ENCODE measurements around the gene ZNF679. TPM values are rescaled to one million over a fixed set of nuclear protein-coding genes. Genes with fewer than 3 reads are reported as not detected.

Gene ZNF679
- total RNA-seq, 1 experiment from 2014 or later, result not detected

DNA sequence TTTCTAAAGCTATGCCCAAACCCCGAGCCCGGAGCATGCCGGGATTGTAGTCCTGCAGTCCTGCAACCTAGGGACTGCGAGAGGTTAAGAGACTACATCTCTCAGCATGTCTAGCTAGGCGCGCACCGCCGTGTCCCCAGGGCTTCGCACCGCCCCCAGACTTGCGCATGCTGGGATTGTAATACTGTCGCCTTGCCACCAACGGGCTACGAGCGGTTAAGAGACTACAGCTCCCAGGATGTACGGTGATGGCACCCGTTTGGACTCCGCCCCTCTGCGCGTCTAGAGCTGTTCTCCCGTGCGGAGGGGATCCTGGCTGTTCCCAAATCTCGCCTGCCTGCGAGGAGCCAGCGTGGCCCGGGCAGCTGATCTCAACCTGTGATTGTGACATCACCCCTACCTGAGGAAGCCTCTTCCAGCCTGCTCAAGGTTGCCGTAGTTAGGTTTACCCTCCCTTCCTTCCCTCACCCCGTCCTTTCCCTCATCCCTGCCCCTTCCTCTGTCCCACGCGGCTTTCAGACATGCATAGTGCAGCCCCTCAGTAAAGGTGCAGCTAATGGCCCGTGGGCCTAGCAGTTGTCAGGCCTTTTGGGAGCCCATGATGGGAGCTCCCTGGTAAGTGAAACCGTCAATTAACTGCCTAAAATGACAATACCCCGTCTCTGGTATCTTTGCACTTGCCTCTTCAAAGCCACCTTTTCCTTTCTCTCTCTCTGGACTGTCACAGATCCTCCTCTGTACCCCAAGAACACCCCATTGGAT is 79.2 kb downstream of the ZNF679 start:
- H2AFZ ChIP-seq (ENCODE audit: low read depth, low read length, poor library complexity, severe bottlenecking), result no peak overlapping the region
- RAD21 ChIA-PET (ENCODE audit: low non-redundant PET in 1 of 2, low total read pairs in 2 of 2, uncharacterized antibody in 2 of 2, unreplicated experiment in 2 of 2), result no interaction called here
- no peaks in the 10 kb centered on the region for H3K4me1 ChIP-seq (ENCODE audit: control insufficient read depth in 1 of 2, insufficient read depth in 2 of 2, low read length in 2 of 2)
- no peak overlapping the region for H3K27ac ChIP-seq (ENCODE audit: low read depth, low read length)
- H3K9me2 ChIP-seq (ENCODE audit: insufficient read depth), result no peaks in the 10 kb centered on the region
- H3K4me3 ChIP-seq (replicated peaks in 1 of 2; ENCODE audit: low read depth in 1 of 2, low read length in 2 of 2), result no peak overlapping the region
- no peaks in the 10 kb centered on the region for H3K36me3 ChIP-seq (ENCODE audit: control insufficient read depth in 1 of 2, insufficient read depth in 2 of 2, low read length in 2 of 2)
- H3K9me3 ChIP-seq (ENCODE audit: control insufficient read depth in 1 of 2, insufficient read depth in 1 of 2, low read depth in 1 of 2, low read length in 2 of 2), result peaks cover 5 to 6% of the 10 kb centered on the region in 2 experiments; a peak in 2 of 4 replicates
- DNase-seq (ENCODE audit: low read depth, low spot score) (no peak), ATAC-seq (no peak)
- CTCF ChIA-PET, result no interaction called here
- TF ChIP-seq, protein P1, sequence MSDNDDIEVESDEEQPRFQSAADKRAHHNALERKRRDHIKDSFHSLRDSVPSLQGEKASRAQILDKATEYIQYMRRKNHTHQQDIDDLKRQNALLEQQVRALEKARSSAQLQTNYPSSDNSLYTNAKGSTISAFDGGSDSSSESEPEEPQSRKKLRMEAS (IDR thresholded peaks at IDR 0.05), result no peak
- TF ChIP-seq YY1 (IDR thresholded peaks at IDR 0.05; ENCODE audit: extremely low read depth, insufficient replicate concordance, low read depth, low read length) (no peak), TCF7L2 (IDR thresholded peaks at IDR 0.05; ENCODE audit: borderline replicate concordance, extremely low read depth, insufficient read depth, insufficient read length) (no peak), EZH2phosphoT487 (IDR thresholded peaks at IDR 0.05; ENCODE audit: borderline replicate concordance) (no peak), ELF1 (IDR thresholded peaks at IDR 0.05; ENCODE audit: borderline replicate concordance, low read depth) (no peak), EZH2 (IDR thresholded peaks at IDR 0.05) (no peak), SIN3A (IDR thresholded peaks at IDR 0.05; ENCODE audit: low read depth) (no peak), JUND (IDR thresholded peaks at IDR 0.05) (no peak), SRF (IDR thresholded peaks at IDR 0.05; ENCODE audit: low read depth) (no peak), FOSL1 (IDR thresholded peaks at IDR 0.05; ENCODE audit: low read depth) (no peak), POLR2A (IDR thresholded peaks at IDR 0.05; ENCODE audit: borderline replicate concordance, extremely low read depth, insufficient read depth, insufficient read length) (no peak), POLR2AphosphoS5 (IDR thresholded peaks at IDR 0.05; ENCODE audit: low read depth, low read length) (no peak), ZNF274 (IDR thresholded peaks at IDR 0.05; ENCODE audit: low read depth, low read length) (no peak)
- TF ChIP-seq, protein P2, sequence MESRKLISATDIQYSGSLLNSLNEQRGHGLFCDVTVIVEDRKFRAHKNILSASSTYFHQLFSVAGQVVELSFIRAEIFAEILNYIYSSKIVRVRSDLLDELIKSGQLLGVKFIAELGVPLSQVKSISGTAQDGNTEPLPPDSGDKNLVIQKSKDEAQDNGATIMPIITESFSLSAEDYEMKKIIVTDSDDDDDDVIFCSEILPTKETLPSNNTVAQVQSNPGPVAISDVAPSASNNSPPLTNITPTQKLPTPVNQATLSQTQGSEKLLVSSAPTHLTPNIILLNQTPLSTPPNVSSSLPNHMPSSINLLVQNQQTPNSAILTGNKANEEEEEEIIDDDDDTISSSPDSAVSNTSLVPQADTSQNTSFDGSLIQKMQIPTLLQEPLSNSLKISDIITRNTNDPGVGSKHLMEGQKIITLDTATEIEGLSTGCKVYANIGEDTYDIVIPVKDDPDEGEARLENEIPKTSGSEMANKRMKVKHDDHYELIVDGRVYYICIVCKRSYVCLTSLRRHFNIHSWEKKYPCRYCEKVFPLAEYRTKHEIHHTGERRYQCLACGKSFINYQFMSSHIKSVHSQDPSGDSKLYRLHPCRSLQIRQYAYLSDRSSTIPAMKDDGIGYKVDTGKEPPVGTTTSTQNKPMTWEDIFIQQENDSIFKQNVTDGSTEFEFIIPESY (IDR thresholded peaks at IDR 0.05; ENCODE audit: extremely low read depth, insufficient replicate concordance, low read length), result no peak
- TF ChIP-seq, protein P3, sequence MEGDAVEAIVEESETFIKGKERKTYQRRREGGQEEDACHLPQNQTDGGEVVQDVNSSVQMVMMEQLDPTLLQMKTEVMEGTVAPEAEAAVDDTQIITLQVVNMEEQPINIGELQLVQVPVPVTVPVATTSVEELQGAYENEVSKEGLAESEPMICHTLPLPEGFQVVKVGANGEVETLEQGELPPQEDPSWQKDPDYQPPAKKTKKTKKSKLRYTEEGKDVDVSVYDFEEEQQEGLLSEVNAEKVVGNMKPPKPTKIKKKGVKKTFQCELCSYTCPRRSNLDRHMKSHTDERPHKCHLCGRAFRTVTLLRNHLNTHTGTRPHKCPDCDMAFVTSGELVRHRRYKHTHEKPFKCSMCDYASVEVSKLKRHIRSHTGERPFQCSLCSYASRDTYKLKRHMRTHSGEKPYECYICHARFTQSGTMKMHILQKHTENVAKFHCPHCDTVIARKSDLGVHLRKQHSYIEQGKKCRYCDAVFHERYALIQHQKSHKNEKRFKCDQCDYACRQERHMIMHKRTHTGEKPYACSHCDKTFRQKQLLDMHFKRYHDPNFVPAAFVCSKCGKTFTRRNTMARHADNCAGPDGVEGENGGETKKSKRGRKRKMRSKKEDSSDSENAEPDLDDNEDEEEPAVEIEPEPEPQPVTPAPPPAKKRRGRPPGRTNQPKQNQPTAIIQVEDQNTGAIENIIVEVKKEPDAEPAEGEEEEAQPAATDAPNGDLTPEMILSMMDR (IDR thresholded peaks at IDR 0.05 in 2 of 3, conservative IDR thresholded peaks at IDR 0.05 in 1 of 3; ENCODE audit: borderline replicate concordance in 1 of 3, insufficient read depth in 1 of 3, low read depth in 2 of 3, low read length in 2 of 3), result no peak
- TF ChIP-seq, protein P4, sequence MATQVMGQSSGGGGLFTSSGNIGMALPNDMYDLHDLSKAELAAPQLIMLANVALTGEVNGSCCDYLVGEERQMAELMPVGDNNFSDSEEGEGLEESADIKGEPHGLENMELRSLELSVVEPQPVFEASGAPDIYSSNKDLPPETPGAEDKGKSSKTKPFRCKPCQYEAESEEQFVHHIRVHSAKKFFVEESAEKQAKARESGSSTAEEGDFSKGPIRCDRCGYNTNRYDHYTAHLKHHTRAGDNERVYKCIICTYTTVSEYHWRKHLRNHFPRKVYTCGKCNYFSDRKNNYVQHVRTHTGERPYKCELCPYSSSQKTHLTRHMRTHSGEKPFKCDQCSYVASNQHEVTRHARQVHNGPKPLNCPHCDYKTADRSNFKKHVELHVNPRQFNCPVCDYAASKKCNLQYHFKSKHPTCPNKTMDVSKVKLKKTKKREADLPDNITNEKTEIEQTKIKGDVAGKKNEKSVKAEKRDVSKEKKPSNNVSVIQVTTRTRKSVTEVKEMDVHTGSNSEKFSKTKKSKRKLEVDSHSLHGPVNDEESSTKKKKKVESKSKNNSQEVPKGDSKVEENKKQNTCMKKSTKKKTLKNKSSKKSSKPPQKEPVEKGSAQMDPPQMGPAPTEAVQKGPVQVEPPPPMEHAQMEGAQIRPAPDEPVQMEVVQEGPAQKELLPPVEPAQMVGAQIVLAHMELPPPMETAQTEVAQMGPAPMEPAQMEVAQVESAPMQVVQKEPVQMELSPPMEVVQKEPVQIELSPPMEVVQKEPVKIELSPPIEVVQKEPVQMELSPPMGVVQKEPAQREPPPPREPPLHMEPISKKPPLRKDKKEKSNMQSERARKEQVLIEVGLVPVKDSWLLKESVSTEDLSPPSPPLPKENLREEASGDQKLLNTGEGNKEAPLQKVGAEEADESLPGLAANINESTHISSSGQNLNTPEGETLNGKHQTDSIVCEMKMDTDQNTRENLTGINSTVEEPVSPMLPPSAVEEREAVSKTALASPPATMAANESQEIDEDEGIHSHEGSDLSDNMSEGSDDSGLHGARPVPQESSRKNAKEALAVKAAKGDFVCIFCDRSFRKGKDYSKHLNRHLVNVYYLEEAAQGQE (IDR thresholded peaks at IDR 0.05; ENCODE audit: low read depth), result no peak
- TF ChIP-seq, protein P5, sequence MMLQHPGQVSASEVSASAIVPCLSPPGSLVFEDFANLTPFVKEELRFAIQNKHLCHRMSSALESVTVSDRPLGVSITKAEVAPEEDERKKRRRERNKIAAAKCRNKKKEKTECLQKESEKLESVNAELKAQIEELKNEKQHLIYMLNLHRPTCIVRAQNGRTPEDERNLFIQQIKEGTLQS (IDR thresholded peaks at IDR 0.05), result no peak
- H4K20me1 ChIP-seq (ENCODE audit: insufficient read depth), result no peaks in the 10 kb centered on the region
- no peaks in the 10 kb centered on the region for H3K27me3 ChIP-seq (ENCODE audit: insufficient read depth, low read length)
- H3K79me2 ChIP-seq (ENCODE audit: insufficient read depth, low read length), result no peaks in the 10 kb centered on the region
- no peak overlapping the region for H3K9ac ChIP-seq (ENCODE audit: low read length)
- BruUV-seq (replicated peaks), result no TSS peak
- intact Hi-C loops (cut with micrococcal nuclease), result no loop called here
- H3K4me2 ChIP-seq (ENCODE audit: low read length), result no peak overlapping the region
- POLR2A ChIA-PET, result no interaction called here

All from HCT116 (cell line).